Measurements from ENCODE around the gene PDIK1L.
A peak's percentile ranks its signal among the peaks of the same experiment; 100 is the strongest.

Gene PDIK1L

GRCh38 chr1:26111530-26112406 is at the start of gene PDIK1L:
Gene PDIK1L (plus strand): TSS chr1:26111824. CDS start chr1:26114309, 2,485 bp downstream.
- DNase-seq: peak; percentile 96

DNA sequence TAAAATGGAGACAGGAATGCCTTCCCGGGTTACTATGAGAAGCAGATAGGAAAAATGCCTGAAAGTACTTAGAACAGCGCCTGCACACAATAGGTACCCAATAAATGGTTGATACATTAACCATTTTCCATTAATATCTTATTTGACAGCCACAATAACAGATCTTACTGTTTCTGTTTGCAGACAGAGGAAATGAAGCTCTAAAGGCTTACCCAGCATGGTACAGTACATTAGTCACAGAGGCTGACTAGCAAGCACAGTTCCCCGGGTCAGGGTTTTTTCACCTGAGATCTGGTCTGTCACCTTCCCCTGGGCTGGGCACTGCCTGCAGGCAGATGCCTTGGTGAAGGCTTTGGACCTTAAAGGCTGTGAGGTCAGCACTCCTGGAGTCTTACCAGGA is 47.1 kb upstream of the PDIK1L start:
- DNase-seq: no peak

DNA sequence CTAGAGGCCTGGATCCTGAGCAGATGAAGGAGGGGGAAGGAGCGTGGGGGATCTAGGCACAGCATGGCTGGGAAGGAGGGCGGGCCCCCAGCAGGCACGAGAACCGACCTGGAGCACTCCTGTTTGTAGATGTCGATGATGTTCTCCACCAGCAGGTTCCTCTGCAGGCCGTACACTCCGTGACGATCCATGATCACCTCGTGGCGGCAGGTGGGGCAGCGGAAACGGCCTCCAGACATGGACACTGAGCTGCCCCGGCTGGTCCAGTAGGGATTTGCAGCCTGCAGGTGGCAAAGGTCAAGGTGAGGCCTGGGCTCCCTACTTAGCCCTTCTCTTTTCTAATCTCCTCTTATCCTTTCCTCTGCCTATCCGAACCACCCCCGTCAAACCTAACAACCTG is 45.5 kb upstream of the PDIK1L start:
- DNase-seq: no peak

GRCh38 chr1:26066857-26067256 is 44.8 kb upstream of the PDIK1L start:
- DNase-seq: no peak

DNA sequence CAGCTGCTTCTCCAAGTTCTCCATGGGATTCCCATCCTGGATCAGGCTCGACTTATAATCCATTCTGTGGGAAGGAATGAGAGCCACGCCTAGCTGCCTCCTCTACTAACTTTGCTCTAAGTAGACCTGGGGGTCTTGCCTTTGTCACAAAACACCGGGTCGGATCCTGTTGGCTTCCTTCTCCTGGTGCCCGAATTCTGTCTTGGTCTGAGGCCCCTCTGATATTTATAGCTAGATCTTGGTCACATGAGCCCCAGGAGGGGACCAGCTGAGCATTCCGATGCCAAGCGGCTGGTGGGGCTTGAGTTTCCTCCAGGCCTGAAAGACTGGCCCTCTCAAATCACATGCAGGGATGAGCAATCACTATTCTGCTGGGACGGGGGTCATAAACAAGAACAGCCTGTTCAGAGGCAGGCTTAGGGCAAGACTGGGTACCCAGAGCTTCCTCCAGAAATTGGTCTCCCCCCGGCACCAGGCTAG is 44.2 kb upstream of the PDIK1L start, which contains the start of gene TRIM63:
Gene TRIM63 (minus strand): TSS at position 199 of the 480 bp plus-strand sequence. CDS start 136 bp downstream, at position 63.
- DNase-seq: no peak

GRCh38 chr1:26069941-26070295 is 41.7 kb upstream of the PDIK1L start:
- DNase-seq: no peak

GRCh38 chr1:26070296-26070962 is 41.2 kb upstream of the PDIK1L start:
- DNase-seq: no peak

- no peak for DNase-seq
Observed at GRCh38 chr1:26070963-26071342, 40.7 kb upstream of the PDIK1L start.

- DNase-seq: no peak
Observed at GRCh38 chr1:26072305-26072704, 39.3 kb upstream of the PDIK1L start.

DNA sequence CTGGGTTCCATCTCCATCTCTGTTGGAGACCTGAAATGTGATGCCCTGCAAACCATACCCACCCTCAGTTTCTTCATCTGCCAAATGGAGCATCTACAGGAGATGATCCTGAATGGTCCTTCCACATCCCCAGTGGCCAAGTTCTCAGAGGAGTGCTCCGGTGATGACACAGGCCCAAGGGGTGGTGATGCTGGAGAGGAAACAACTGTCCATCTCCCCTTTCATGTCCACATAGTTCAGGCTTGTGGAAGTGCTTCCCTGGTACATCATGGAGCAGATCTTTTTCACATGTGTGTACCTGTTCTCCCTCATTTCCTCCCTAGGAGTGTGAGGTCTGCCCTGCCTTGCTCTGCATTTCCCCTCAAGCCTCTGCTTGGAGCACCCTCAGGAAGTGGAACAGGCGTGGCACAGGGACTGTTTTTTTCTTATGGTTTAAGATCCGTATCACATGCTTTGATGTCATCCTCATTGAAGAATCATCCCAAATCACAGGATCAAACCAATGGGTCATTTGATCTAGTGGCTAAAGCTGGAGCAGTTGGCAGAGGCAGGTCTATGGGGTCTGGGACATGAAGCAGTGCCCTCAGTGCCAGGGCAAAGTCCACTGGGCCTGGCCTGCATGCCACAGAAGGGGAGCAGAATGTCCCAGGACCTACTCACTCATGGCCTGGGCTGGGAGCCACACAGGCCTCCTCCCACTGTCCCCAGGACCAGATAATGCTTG is 36.0 kb upstream of the PDIK1L start:
- no peak for DNase-seq

DNA sequence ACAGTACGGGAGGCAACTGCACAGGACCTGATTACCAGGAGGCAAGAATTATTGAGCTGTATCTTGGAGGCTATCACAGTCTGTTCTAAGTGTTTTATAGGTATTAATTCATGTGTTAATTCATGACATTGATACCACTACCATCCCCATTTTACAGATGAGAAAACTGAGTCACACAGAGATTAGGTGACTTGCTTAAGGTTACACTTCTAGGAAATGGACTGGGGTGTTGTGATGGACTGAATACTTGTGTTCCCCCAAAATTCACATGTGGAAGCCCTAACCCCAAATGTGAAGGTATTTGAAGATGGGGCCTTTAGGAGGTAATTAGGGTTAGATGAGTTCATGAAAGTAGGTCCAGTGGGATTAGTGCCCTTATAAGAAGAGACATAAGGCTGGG is 34.1 kb upstream of the PDIK1L start:
- no peak for DNase-seq

DNA sequence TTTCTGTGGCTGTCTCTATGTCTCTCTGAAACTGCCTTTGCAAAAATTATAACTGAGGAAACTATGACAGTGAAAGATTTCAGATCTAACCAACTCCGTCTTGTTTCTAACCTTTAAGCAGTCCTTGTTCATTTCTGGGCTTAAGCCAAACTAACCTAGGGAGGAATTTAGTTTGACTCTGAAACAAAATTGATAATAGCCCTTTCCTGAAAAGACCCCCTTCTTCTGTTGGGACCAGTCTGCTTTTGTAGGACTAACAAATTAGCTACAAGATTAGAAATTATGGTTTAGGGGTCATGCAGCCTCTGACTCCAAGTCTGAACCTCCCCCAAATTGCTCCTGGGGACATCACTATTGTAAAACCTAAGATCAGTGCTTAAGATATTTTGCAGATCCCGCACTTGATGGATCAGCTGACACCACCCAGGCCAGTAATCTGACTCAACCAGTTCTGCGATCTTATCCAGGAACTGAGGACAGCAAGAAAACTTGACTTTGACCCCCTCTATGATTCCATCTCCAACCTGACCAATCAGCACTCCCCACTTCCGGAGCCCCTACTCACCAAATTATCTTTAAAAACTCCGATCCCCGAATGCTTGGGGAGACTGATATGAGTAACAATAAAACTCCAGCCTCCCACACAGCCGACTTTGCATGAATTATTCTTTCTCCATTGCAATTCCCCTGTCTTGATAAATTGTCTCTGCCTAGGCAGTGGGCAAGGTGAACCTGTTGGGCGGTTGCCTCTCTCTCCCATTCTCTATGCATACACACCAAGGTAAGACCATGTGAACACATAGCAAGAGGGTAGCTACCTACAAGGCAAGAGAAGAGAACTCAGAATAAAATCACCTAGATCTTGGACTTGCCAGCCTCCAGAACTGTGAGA is 33.1 kb upstream of the PDIK1L start:
- DNase-seq: no peak

DNA sequence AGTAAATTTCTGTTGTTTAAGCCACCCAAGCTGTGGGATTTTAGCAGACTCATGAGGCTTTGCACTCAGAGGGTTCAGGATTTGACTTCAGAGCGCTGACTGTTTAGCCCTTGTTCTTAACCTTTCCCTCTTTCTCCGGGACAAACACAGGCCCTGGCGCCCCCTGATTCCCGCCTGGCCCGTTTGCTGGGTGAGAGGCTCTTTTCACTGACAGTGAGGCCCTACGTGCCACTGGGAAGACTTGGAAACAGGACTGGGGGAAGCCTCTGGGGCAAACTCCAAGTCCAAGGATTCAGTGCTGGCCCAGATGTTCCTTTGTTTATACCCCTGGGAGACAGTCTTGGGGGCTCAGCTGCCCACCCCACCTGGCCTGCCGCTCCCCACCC is 32.5 kb upstream of the PDIK1L start:
- DNase-seq: no peak

DNA sequence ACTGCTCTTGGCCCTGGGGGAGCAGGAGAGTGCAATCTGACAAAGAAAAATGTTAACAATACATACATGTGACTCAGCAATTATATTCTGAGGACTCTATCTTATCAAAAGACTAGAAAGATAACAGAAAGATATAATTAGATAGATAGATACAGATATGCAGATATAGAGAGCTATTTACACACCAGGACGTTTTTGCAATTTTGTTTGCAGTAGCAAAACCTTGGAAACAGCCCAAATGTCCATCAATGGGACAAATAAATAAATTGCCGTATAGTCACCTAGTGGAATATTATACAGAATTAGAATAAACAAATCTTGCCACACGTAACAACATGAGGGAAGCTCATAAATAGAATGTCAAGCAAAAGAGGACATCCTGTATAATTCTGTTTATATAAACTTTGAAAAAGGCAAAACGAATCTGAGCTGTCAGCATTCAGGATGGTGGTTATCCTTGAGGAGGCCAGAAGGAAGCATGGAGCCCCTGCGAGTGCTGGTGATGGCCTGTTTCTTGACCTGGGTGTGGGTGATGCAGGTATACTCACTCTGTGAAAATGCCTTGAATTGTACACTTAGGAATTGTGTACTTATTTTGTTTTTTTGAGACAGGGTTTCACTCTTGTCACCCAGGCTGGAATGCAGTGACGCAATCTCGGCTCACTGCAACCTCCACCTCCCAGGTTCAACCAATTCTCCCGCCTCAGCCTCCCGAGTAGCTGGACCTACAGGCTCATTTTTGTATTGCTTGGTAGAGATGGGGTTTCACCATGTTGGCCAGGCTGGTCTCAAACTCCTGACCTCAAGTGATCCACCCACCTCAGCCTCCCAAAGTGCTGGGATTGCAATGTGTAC is 31.4 kb upstream of the PDIK1L start:
- no peak for DNase-seq

GRCh38 chr1:26081267-26082019 is 30.2 kb upstream of the PDIK1L start:
- no peak for DNase-seq

DNA sequence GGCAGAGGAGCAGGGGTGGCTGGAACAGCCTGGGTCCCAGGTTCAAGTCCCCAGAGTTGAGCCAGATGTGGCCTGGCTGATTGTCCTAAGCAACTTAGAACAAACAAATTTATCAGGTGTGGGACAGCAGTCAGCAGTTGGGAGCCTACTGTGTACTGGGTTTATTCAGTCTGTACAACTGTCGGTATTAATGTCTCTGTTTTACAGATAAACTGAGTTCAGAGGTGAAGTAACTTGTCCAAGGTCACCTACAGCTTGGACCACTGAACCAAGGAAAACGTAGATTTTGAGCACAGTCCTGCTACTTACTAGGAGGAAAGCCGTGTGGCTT is 29.6 kb upstream of the PDIK1L start:
- DNase-seq: no peak

- DNase-seq: no peak
Observed at GRCh38 chr1:26083208-26083607, 28.4 kb upstream of the PDIK1L start.

DNA sequence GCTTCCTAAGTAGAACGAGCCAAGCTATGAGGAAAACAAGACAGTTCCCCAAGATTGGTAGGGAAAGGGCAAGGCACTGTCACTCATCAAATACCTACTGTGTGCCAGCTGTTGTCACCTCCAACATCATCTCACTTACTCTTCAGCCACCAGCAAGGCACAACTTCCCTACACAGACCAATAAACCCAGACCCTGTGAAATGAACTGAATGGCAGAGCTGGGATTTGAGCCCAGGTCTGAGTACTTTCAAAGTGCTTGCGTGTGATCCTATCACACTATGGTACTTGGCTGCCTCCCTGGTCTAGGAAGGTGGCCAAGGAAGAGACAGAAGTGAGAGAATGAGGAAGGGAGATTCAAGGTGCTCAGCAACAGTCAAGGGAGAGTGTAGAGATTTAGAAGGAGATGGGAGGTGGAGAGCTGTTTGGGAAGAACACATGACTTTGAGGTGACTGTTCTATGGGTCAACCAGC is 27.5 kb upstream of the PDIK1L start:
- no peak for DNase-seq

- DNase-seq: no peak
Observed at GRCh38 chr1:26084844-26085243, 26.8 kb upstream of the PDIK1L start.

GRCh38 chr1:26089125-26089524 is 22.5 kb upstream of the PDIK1L start:
- no peak for DNase-seq

DNA sequence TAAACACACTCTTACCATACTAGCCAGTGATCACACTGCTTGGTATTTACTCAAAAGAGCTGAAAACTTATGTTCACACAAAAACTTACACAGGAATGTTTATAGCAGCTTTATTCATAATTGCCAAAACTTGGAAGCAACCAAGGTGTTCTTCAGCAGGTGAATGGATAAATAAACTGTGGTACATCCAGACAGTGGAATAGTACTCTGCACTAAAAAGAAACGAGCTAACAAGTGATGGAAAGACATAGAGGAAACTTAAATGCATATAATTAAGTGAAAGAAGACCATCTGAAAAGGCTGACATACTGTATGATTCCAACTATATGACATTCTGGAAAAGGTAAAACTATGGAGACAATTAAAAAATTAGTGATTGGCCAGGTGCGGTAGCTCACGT is 20.7 kb upstream of the PDIK1L start:
- no peak for DNase-seq

Measured in CD4-positive, alpha-beta T cell treated with Interleukin-10 for 1 hour (primary cell).